Uterus (tissue), 4 donors: Measurements from ENCODE around the gene ZMIZ2. TPM values are rescaled to one million over a fixed set of nuclear protein-coding genes. Genes with fewer than 3 reads are reported as not detected.
A peak's percentile ranks its signal among the peaks of the same experiment; 100 is the strongest.
"Not testable (repeated sequence)": the region's sequence is repeated elsewhere in the genome, so short reads cannot be mapped to it uniquely, and the experiment has no call there.

Source experiments
- DNase-seq, 2 donors: peaks; one replicate each; pipeline ENCODE4 v3.0.0-alpha.2; 2019 to 2020
- H3K27ac ChIP-seq, 2 donors: fragments of 200-600 bp; sonication (generic); 1 replicate in 1 of 2; 2 replicates in 1 of 2; pipeline ENCODE4 v1.5.1; 2016 to 2018
- H3K27me3 ChIP-seq, 2 donors: fragments of 200-600 bp; sonication (generic); one replicate each; pipeline ENCODE4 v1.5.1; 2018 to 2019; ENCODE audit warnings: control low read depth in 1 of 2
- H3K36me3 ChIP-seq, 2 donors: fragments of 200-600 bp; sonication (generic); one replicate each; pipeline ENCODE4 v1.5.1; 2019; ENCODE audit warnings: control low read depth in 1 of 2
- H3K4me1 ChIP-seq, 2 donors: fragments of 200-600 bp; sonication (generic); one replicate each; pipeline ENCODE4 v1.5.1; 2018 to 2019; ENCODE audit warnings: control low read depth in 1 of 2
- H3K4me3 ChIP-seq, 2 donors: fragments of 200-600 bp; sonication (generic); 1 replicate in 1 of 2; 2 replicates in 1 of 2; pipeline ENCODE4 v1.5.1; 2018 to 2019; ENCODE audit warnings: mild to moderate bottlenecking in 1 of 2
- H3K9me3 ChIP-seq, 2 donors: fragments of 200-600 bp; sonication (generic); one replicate each; pipeline ENCODE4 v1.5.1; 2019; ENCODE audit warnings: control low read depth in 1 of 2
- CTCF ChIP-seq, 4 experiments: fragments of 200-600 bp in 2 of 4; fragments of 450-650 bp in 2 of 4; sonication (generic) in 2 of 4; IDR thresholded peaks; one replicate each; pipeline ENCODE4 v1.5.1; 2016 to 2019; ENCODE audit warnings: antibody characterized with exemption in 4 of 4, mild to moderate bottlenecking in 2 of 4, moderate library complexity in 1 of 4
- POLR2A ChIP-seq, 2 donors: fragments of 450-650 bp; IDR thresholded peaks; one replicate each; pipeline ENCODE4 v1.6.1; 2016; ENCODE audit warnings: antibody characterized with exemption in 2 of 2, mild to moderate bottlenecking in 1 of 2, moderate library complexity in 1 of 2
- intact Hi-C: fragments of 100-400 bp; cut with DNase I; formaldehyde crosslinking; loops from one replicate; pipeline ENCODE4 v1.15.1; 2023; ENCODE audit warnings: low total_unique reads
- total RNA-seq, 4 donors: library from RNA; depleted of rRNA in 3 of 4; stranded (reverse); fragments of >200 nt in 3 of 4; gene quantifications; one replicate each; pipeline versions ENCODE4 v1.1.0 to v1.2.4, GENCODE V29; 2014 to 2023
- donor health status: DM: yes; HTN: yes; CAD: no.

The ZMIZ2 gene
- total RNA-seq, 4 donors from 2014 or later = 2.8 to 97.0 (median 12.2) TPM

- Histone ChIP-seq H3K9me3 (no peaks in the 10 kb centered on the region), H3K36me3 (no peaks in the 10 kb centered on the region), H3K4me1 (peaks cover 0 to 16% of the 10 kb centered on the region in 2 donors), H3K27ac (peak overlapping the region; percentile 78 to 82), H3K4me3 (no peak overlapping the region), H3K27me3 (no peaks in the 10 kb centered on the region)
- intact Hi-C loops = no loop called here
- TF ChIP-seq CTCF (IDR thresholded peaks at IDR 0.05) = no peak
- TF ChIP-seq POLR2A (IDR thresholded peaks at IDR 0.05) = no peak
- DNase-seq = no peak
Observed at GRCh38 chr7:44769776-44770294, 21.2 kb downstream of the ZMIZ2 start.

- H3K27ac ChIP-seq = no peak overlapping the region
Observed at GRCh38 chr7:44771358-44771757, 22.7 kb downstream of the ZMIZ2 start.

GRCh38 chr7:44772440-44772839 is 23.8 kb downstream of the ZMIZ2 start:
- Histone ChIP-seq H3K27me3 (no peaks in the 10 kb centered on the region), H3K4me3 (no peak overlapping the region), H3K4me1 (peaks cover 0 to 16% of the 10 kb centered on the region in 2 donors), H3K9me3 (no peaks in the 10 kb centered on the region), H3K27ac (no peak overlapping the region), H3K36me3 (no peaks in the 10 kb centered on the region)
- intact Hi-C loops = no loop called here
- DNase-seq = no peak
- TF ChIP-seq POLR2A (IDR thresholded peaks at IDR 0.05) (no peak), CTCF (IDR thresholded peaks at IDR 0.05) (no peak)

More at GRCh38 chr7:44771358-44771757, 22.7 kb downstream of the ZMIZ2 start:
- no peak for TF ChIP-seq CTCF (IDR thresholded peaks at IDR 0.05)
- Histone ChIP-seq H3K4me3 (no peak overlapping the region), H3K36me3 (no peaks in the 10 kb centered on the region), H3K9me3 (no peaks in the 10 kb centered on the region), H3K4me1 (peaks cover 0 to 16% of the 10 kb centered on the region in 2 donors), H3K27me3 (no peaks in the 10 kb centered on the region)
- DNase-seq = no peak
- intact Hi-C loops = no loop called here

GRCh38 chr7:44772867-44773266 is 24.2 kb downstream of the ZMIZ2 start:
- Histone ChIP-seq H3K9me3 (no peaks in the 10 kb centered on the region), H3K4me1 (peaks cover 0 to 14% of the 10 kb centered on the region in 2 donors), H3K27me3 (no peaks in the 10 kb centered on the region), H3K4me3 (no peak overlapping the region), H3K27ac (no peak overlapping the region), H3K36me3 (no peaks in the 10 kb centered on the region)
- TF ChIP-seq POLR2A (IDR thresholded peaks at IDR 0.05) = no peak
- intact Hi-C loops = no loop called here
- DNase-seq = no peak

- H3K9me3 ChIP-seq, H3K4me1 ChIP-seq, intact Hi-C loops, H3K27ac ChIP-seq, H3K27me3 ChIP-seq, DNase-seq, H3K36me3 ChIP-seq, H3K4me3 ChIP-seq: not testable (repeated sequence)
Observed at GRCh38 chr7:44774486-44774885, 25.8 kb downstream of the ZMIZ2 start.

- Histone ChIP-seq H3K4me1 (no peaks in the 10 kb centered on the region), H3K9me3 (no peaks in the 10 kb centered on the region), H3K27ac (no peak overlapping the region), H3K36me3 (no peaks in the 10 kb centered on the region), H3K4me3 (no peak overlapping the region), H3K27me3 (no peaks in the 10 kb centered on the region)
- TF ChIP-seq CTCF (IDR thresholded peaks at IDR 0.05) (no peak), POLR2A (IDR thresholded peaks at IDR 0.05) (no peak)
- DNase-seq = no peak
- intact Hi-C loops = no loop called here
Observed at GRCh38 chr7:44775383-44776107, 26.9 kb downstream of the ZMIZ2 start.
